ENCODE measurements around the gene PTCH1. TPM values are rescaled to one million over a fixed set of nuclear protein-coding genes. Genes with fewer than 3 reads are reported as not detected.

The PTCH1 gene
- total RNA-seq, 1 donor from 2014 or later, result 4.7 TPM

- H3K4me3 ChIP-seq (ENCODE audit: low read length in 3 of 3), result no peak overlapping the region
- H3K9ac ChIP-seq (ENCODE audit: low read depth in 1 of 3, low read length in 3 of 3), result no peak overlapping the region
- no peaks in the 10 kb centered on the region for H3K9me3 ChIP-seq (ENCODE audit: control insufficient read depth in 3 of 3, low read length in 3 of 3)
- peaks cover 2 to 15% (median 9%) of the 10 kb centered on the region in 3 donors for H3K4me1 ChIP-seq (ENCODE audit: control insufficient read depth in 3 of 3, insufficient read depth in 3 of 3, low read length in 3 of 3)
- H3K27ac ChIP-seq (ENCODE audit: low read depth, low read length), result no peak overlapping the region
- H3K36me3 ChIP-seq (ENCODE audit: control insufficient read depth in 3 of 3, insufficient read depth in 3 of 3, low read length in 3 of 3), result peaks cover 0 to 3% (median 0%) of the 10 kb centered on the region in 3 donors
- H3K27me3 ChIP-seq (ENCODE audit: control insufficient read depth in 3 of 3, insufficient read depth in 3 of 3, low read length in 3 of 3), result no peaks in the 10 kb centered on the region
Measured at GRCh38 chr9:95499046-95499676, 17.6 kb downstream of the PTCH1 start.

- H3K36me3 ChIP-seq (ENCODE audit: control insufficient read depth in 3 of 3, insufficient read depth in 3 of 3, low read length in 3 of 3), result peaks cover 0 to 3% (median 0%) of the 10 kb centered on the region in 3 donors
- H3K9me3 ChIP-seq (ENCODE audit: control insufficient read depth in 3 of 3, low read length in 3 of 3), result no peaks in the 10 kb centered on the region
- no peak overlapping the region for H3K4me3 ChIP-seq (ENCODE audit: low read length in 3 of 3)
- peaks cover 2 to 14% (median 9%) of the 10 kb centered on the region in 3 donors for H3K4me1 ChIP-seq (ENCODE audit: control insufficient read depth in 3 of 3, insufficient read depth in 3 of 3, low read length in 3 of 3)
- H3K27me3 ChIP-seq (ENCODE audit: control insufficient read depth in 3 of 3, insufficient read depth in 3 of 3, low read length in 3 of 3), result no peaks in the 10 kb centered on the region
- no peak overlapping the region for H3K27ac ChIP-seq (ENCODE audit: low read depth, low read length)
- no peak overlapping the region for H3K9ac ChIP-seq (ENCODE audit: low read depth in 1 of 3, low read length in 3 of 3)
Measured at GRCh38 chr9:95498641-95499040, 18.1 kb downstream of the PTCH1 start.

- Histone ChIP-seq H3K4me1 (ENCODE audit: control insufficient read depth in 3 of 3, insufficient read depth in 3 of 3, low read length in 3 of 3) (peaks cover 2 to 12% (median 9%) of the 10 kb centered on the region in 3 donors), H3K9me3 (ENCODE audit: control insufficient read depth in 3 of 3, low read length in 3 of 3) (no peaks in the 10 kb centered on the region), H3K27me3 (ENCODE audit: control insufficient read depth in 3 of 3, insufficient read depth in 3 of 3, low read length in 3 of 3) (no peaks in the 10 kb centered on the region), H3K4me3 (ENCODE audit: low read length in 3 of 3) (no peak overlapping the region), H3K36me3 (ENCODE audit: control insufficient read depth in 3 of 3, insufficient read depth in 3 of 3, low read length in 3 of 3) (peaks cover 0 to 3% (median 0%) of the 10 kb centered on the region in 3 donors), H3K27ac (ENCODE audit: low read depth, low read length) (no peak overlapping the region), H3K9ac (ENCODE audit: low read depth in 1 of 3, low read length in 3 of 3) (no peak overlapping the region)
Measured at GRCh38 chr9:95497772-95498171, 19.0 kb downstream of the PTCH1 start.

DNA sequence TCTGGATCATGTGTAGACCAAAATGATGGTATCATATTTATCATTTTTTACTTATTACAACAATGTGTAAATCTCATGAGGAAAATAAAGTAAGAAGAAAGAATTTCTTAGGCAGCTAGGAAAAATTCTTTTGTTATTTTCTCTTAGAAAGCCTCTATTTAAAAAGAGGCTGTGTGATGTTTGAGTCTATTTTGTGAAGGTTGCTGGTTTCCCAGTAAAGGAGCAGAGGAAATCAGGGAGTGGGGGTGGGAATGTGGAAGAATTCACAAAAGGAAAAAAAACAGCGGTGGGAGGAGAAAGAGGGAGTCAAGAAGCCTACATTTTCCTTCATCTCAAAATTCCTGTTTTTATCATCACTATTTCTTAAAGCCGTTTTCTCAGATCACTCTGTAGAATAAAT, 20.1 kb downstream of the PTCH1 start:
- Histone ChIP-seq H3K27ac (ENCODE audit: low read depth, low read length) (no peak overlapping the region), H3K4me1 (ENCODE audit: control insufficient read depth in 3 of 3, insufficient read depth in 3 of 3, low read length in 3 of 3) (peaks cover 0 to 5% (median 4%) of the 10 kb centered on the region in 3 donors), H3K36me3 (ENCODE audit: control insufficient read depth in 3 of 3, insufficient read depth in 3 of 3, low read length in 3 of 3) (peaks cover 0 to 3% (median 0%) of the 10 kb centered on the region in 3 donors), H3K27me3 (ENCODE audit: control insufficient read depth in 3 of 3, insufficient read depth in 3 of 3, low read length in 3 of 3) (no peaks in the 10 kb centered on the region), H3K9ac (ENCODE audit: low read depth in 1 of 3, low read length in 3 of 3) (no peak overlapping the region), H3K4me3 (ENCODE audit: low read length in 3 of 3) (no peak overlapping the region), H3K9me3 (ENCODE audit: control insufficient read depth in 3 of 3, low read length in 3 of 3) (no peaks in the 10 kb centered on the region)

DNA sequence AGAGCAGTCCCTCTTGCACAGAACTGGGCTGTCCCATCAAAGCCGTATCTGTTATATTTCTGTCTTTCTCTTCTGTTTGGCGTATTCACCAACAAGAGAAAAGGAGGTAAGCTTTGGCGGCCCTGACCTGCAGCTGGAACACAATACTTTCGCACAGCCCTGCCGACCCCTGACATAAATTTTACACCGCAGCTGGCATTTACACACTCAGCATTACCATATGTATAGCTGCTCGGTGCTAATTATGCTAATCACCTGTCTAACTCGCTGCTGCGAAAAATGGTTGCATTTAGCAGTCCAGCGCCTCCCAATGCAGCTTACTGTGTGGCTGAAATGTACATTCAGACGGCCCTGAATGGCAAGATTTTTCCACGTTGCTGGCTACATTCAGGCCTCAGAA, 20.8 kb downstream of the PTCH1 start:
- H3K4me1 ChIP-seq (ENCODE audit: control insufficient read depth in 3 of 3, insufficient read depth in 3 of 3, low read length in 3 of 3), result peaks cover 0 to 8% (median 5%) of the 10 kb centered on the region in 3 donors
- no peak overlapping the region for H3K4me3 ChIP-seq (ENCODE audit: low read length in 3 of 3)
- H3K27me3 ChIP-seq (ENCODE audit: control insufficient read depth in 3 of 3, insufficient read depth in 3 of 3, low read length in 3 of 3), result no peaks in the 10 kb centered on the region
- H3K27ac ChIP-seq (ENCODE audit: low read depth, low read length), result no peak overlapping the region
- peaks cover 0 to 3% (median 0%) of the 10 kb centered on the region in 3 donors for H3K36me3 ChIP-seq (ENCODE audit: control insufficient read depth in 3 of 3, insufficient read depth in 3 of 3, low read length in 3 of 3)
- no peaks in the 10 kb centered on the region for H3K9me3 ChIP-seq (ENCODE audit: control insufficient read depth in 3 of 3, low read length in 3 of 3)
- no peak overlapping the region for H3K9ac ChIP-seq (ENCODE audit: low read depth in 1 of 3, low read length in 3 of 3)

GRCh38 chr9:95495529-95495928, 21.2 kb downstream of the PTCH1 start:
- Histone ChIP-seq H3K4me3 (ENCODE audit: low read length in 3 of 3) (no peak overlapping the region), H3K4me1 (ENCODE audit: control insufficient read depth in 3 of 3, insufficient read depth in 3 of 3, low read length in 3 of 3) (peaks cover 0 to 8% (median 5%) of the 10 kb centered on the region in 3 donors), H3K9ac (ENCODE audit: low read depth in 1 of 3, low read length in 3 of 3) (no peak overlapping the region), H3K27me3 (ENCODE audit: control insufficient read depth in 3 of 3, insufficient read depth in 3 of 3, low read length in 3 of 3) (no peaks in the 10 kb centered on the region), H3K36me3 (ENCODE audit: control insufficient read depth in 3 of 3, insufficient read depth in 3 of 3, low read length in 3 of 3) (peaks cover 0 to 3% (median 0%) of the 10 kb centered on the region in 3 donors), H3K27ac (ENCODE audit: low read depth, low read length) (no peak overlapping the region), H3K9me3 (ENCODE audit: control insufficient read depth in 3 of 3, low read length in 3 of 3) (no peaks in the 10 kb centered on the region)

GRCh38 chr9:95494416-95495371, 22.1 kb downstream of the PTCH1 start:
- no peaks in the 10 kb centered on the region for H3K9me3 ChIP-seq (ENCODE audit: control insufficient read depth in 3 of 3, low read length in 3 of 3)
- no peak overlapping the region for H3K9ac ChIP-seq (ENCODE audit: low read depth in 1 of 3, low read length in 3 of 3)
- no peaks in the 10 kb centered on the region for H3K27me3 ChIP-seq (ENCODE audit: control insufficient read depth in 3 of 3, insufficient read depth in 3 of 3, low read length in 3 of 3)
- no peak overlapping the region for H3K27ac ChIP-seq (ENCODE audit: low read depth, low read length)
- H3K4me1 ChIP-seq (ENCODE audit: control insufficient read depth in 3 of 3, insufficient read depth in 3 of 3, low read length in 3 of 3), result peaks cover 0 to 8% (median 5%) of the 10 kb centered on the region in 3 donors
- peaks cover 0 to 3% (median 0%) of the 10 kb centered on the region in 3 donors for H3K36me3 ChIP-seq (ENCODE audit: control insufficient read depth in 3 of 3, insufficient read depth in 3 of 3, low read length in 3 of 3)
- no peak overlapping the region for H3K4me3 ChIP-seq (ENCODE audit: low read length in 3 of 3)

GRCh38 chr9:95494022-95494415, 22.8 kb downstream of the PTCH1 start:
- H3K9me3 ChIP-seq (ENCODE audit: control insufficient read depth in 3 of 3, low read length in 3 of 3), result no peaks in the 10 kb centered on the region
- no peak overlapping the region for H3K4me3 ChIP-seq (ENCODE audit: low read length in 3 of 3)
- H3K4me1 ChIP-seq (ENCODE audit: control insufficient read depth in 3 of 3, insufficient read depth in 3 of 3, low read length in 3 of 3), result peaks cover 0 to 8% (median 5%) of the 10 kb centered on the region in 3 donors
- H3K9ac ChIP-seq (ENCODE audit: low read depth in 1 of 3, low read length in 3 of 3), result no peak overlapping the region
- H3K36me3 ChIP-seq (ENCODE audit: control insufficient read depth in 3 of 3, insufficient read depth in 3 of 3, low read length in 3 of 3), result peaks cover 0 to 3% (median 0%) of the 10 kb centered on the region in 3 donors
- no peaks in the 10 kb centered on the region for H3K27me3 ChIP-seq (ENCODE audit: control insufficient read depth in 3 of 3, insufficient read depth in 3 of 3, low read length in 3 of 3)
- H3K27ac ChIP-seq (ENCODE audit: low read depth, low read length), result no peak overlapping the region

GRCh38 chr9:95493402-95493801, 23.4 kb downstream of the PTCH1 start:
- Histone ChIP-seq H3K9me3 (ENCODE audit: control insufficient read depth in 3 of 3, low read length in 3 of 3) (no peaks in the 10 kb centered on the region), H3K36me3 (ENCODE audit: control insufficient read depth in 3 of 3, insufficient read depth in 3 of 3, low read length in 3 of 3) (peaks cover 0 to 3% (median 0%) of the 10 kb centered on the region in 3 donors), H3K27ac (ENCODE audit: low read depth, low read length) (no peak overlapping the region), H3K4me3 (ENCODE audit: low read length in 3 of 3) (no peak overlapping the region), H3K27me3 (ENCODE audit: control insufficient read depth in 3 of 3, insufficient read depth in 3 of 3, low read length in 3 of 3) (no peaks in the 10 kb centered on the region), H3K9ac (ENCODE audit: low read depth in 1 of 3, low read length in 3 of 3) (no peak overlapping the region), H3K4me1 (ENCODE audit: control insufficient read depth in 3 of 3, insufficient read depth in 3 of 3, low read length in 3 of 3) (peaks cover 0 to 8% (median 5%) of the 10 kb centered on the region in 3 donors)

Measured in skeletal muscle tissue (tissue), 4 donors.